HuH-7.5 (cell line): Measurements from ENCODE around the gene GPC2.

Experiments
- DNase-seq: peaks from one replicate; pipeline ENCODE4 v3.0.0; 2011; ENCODE audit warnings: low spot score

Gene GPC2

GRCh38 chr7:100169147-100169850, 7.9 kb downstream of the GPC2 start:
- DNase-seq, result peak; percentile 27

GRCh38 chr7:100167912-100168323, 9.3 kb downstream of the GPC2 start:
- DNase-seq, result peak; percentile 29

GRCh38 chr7:100166970-100167911, 9.9 kb downstream of the GPC2 start:
- DNase-seq, result peak; percentile 18

GRCh38 chr7:100166317-100166940, 10.8 kb downstream of the GPC2 start:
- DNase-seq, result no peak

GRCh38 chr7:100163871-100164270, 13.3 kb downstream of the GPC2 start:
- DNase-seq, result no peak

GRCh38 chr7:100163006-100163531, 14.1 kb downstream of the GPC2 start:
- peak; percentile 59 for DNase-seq

GRCh38 chr7:100160067-100160466, 17.1 kb downstream of the GPC2 start:
- no peak for DNase-seq

- DNase-seq, result no peak
These were observed 18.0 kb downstream of the GPC2 start for GRCh38 chr7:100159099-100159623.

GRCh38 chr7:100158229-100159098, 18.7 kb downstream of the GPC2 start, which contains the start of gene TRAPPC14:
Gene TRAPPC14 (minus strand): TSS chr7:100158723. CDS start chr7:100158499, 224 bp downstream.
- peak; percentile 98 for DNase-seq

- peak; percentile 90 for DNase-seq
These were observed 19.6 kb downstream of the GPC2 start for GRCh38 chr7:100157334-100158228.

GRCh38 chr7:100157069-100157333, 20.2 kb downstream of the GPC2 start:
- no peak for DNase-seq

GRCh38 chr7:100156331-100157068, 20.7 kb downstream of the GPC2 start:
- no peak for DNase-seq

GRCh38 chr7:100155553-100156317, 21.4 kb downstream of the GPC2 start:
- DNase-seq, result peak; percentile 27

- DNase-seq, result peak; percentile 25
These were observed 22.3 kb downstream of the GPC2 start for GRCh38 chr7:100154651-100155491.

GRCh38 chr7:100153708-100154535, 23.3 kb downstream of the GPC2 start:
- no peak for DNase-seq

- DNase-seq, result no peak
These were observed 24.1 kb downstream of the GPC2 start for GRCh38 chr7:100152937-100153666.
